Hepatocyte (in vitro differentiated cells): ENCODE data around the gene COCH. TPM values are rescaled to one million over a fixed set of nuclear protein-coding genes. Genes with fewer than 3 reads are reported as not detected.

Experiments used
- DNase-seq: peaks from one replicate; pipeline ENCODE4 v3.0.0-alpha.2; 2016; ENCODE audit warnings: low spot score
- H2AFZ ChIP-seq: fragments of 200-600 bp; sonication (generic); 2 replicates; pipeline ENCODE4 v1.6.0; 2016; ENCODE audit warnings: antibody characterized with exemption, mild to moderate bottlenecking
- H3K27ac ChIP-seq: fragments of 200-600 bp; sonication (generic); 2 replicates; pipeline ENCODE4 v1.5.1; 2016; ENCODE audit warnings: mild to moderate bottlenecking
- H3K27me3 ChIP-seq: fragments of 200-600 bp; sonication (generic); 2 replicates; pipeline ENCODE4 v1.6.1; 2016
- H3K36me3 ChIP-seq: fragments of 200-600 bp; sonication (generic); replicated peaks from 2 replicates; pipeline ENCODE4 v1.5.1; 2016; ENCODE audit warnings: low read depth; ENCODE audit not compliant: insufficient read depth
- H3K4me1 ChIP-seq: fragments of 200-600 bp; sonication (generic); 2 replicates; pipeline ENCODE4 v1.5.1; 2016; ENCODE audit warnings: mild to moderate bottlenecking, moderate library complexity; ENCODE audit not compliant: insufficient read depth
- H3K4me2 ChIP-seq: fragments of 200-600 bp; sonication (generic); 2 replicates; pipeline ENCODE4 v1.6.0; 2016
- H3K4me3 ChIP-seq: fragments of 200-600 bp; sonication (generic); 2 replicates; pipeline ENCODE4 v1.5.1; 2016; ENCODE audit warnings: mild to moderate bottlenecking
- H3K79me2 ChIP-seq: fragments of 200-600 bp; sonication (generic); 2 replicates; pipeline ENCODE4 v1.6.0; 2017; ENCODE audit warnings: mild to moderate bottlenecking
- H3K9me2 ChIP-seq: fragments of 200-600 bp; sonication (generic); replicated peaks from 2 replicates; pipeline ENCODE4 v1.6.0; 2017; ENCODE audit warnings: mild to moderate bottlenecking; ENCODE audit not compliant: insufficient read depth
- H3K9me3 ChIP-seq: fragments of 200-600 bp; sonication (generic); 2 replicates; pipeline ENCODE4 v1.5.1; 2016; ENCODE audit warnings: low read depth, mild to moderate bottlenecking
- H4K20me1 ChIP-seq: fragments of 200-600 bp; sonication (generic); 2 replicates; pipeline ENCODE4 v1.6.0; 2016; ENCODE audit warnings: mild to moderate bottlenecking; ENCODE audit not compliant: insufficient read depth, poor library complexity, severe bottlenecking
- EZH2 ChIP-seq: fragments of 200-600 bp; sonication (generic); IDR thresholded peaks from 2 replicates; pipeline ENCODE4 v1.6.1; 2016; ENCODE audit warnings: antibody characterized with exemption, mild to moderate bottlenecking, borderline replicate concordance
- EZH2phosphoT487 ChIP-seq: fragments of 200-600 bp; sonication (generic); IDR thresholded peaks from one replicate; pipeline ENCODE4 v1.6.1; 2018; ENCODE audit warnings: antibody characterized with exemption, mild to moderate bottlenecking, low read depth, moderate library complexity; ENCODE audit not compliant: unreplicated experiment, severe bottlenecking
- WGBS: methylation state at CpG from one replicate; pipeline ENCODE4 v1.1.6; 2016; ENCODE audit warnings: low lambda C conversion rate; ENCODE audit errors: missing lambda C conversion rate; 5-methylcytosine and 5-hydroxymethylcytosine counted together
- polyA plus RNA-seq: library from polyadenylated mRNA; unstranded; fragments of >200 nt; fragmentation: Nextera tagmentation; extraction: Ambion mirVana; gene quantifications from 2 replicates; pipeline ENCODE4 v1.2.1, GENCODE V29; 2016
- total RNA-seq: library from RNA; depleted of rRNA; stranded (reverse); fragments of >200 nt; gene quantifications from 2 replicates; pipeline ENCODE4 v1.2.3, GENCODE V29; 2014
- TF ChIP-seq, protein P1 (sequence below): fragments of 200-600 bp; sonication (generic); IDR thresholded peaks from 2 replicates; pipeline ENCODE4 v1.5.1; 2016; ENCODE audit warnings: antibody characterized with exemption, mild to moderate bottlenecking; ENCODE audit not compliant: poor library complexity

The COCH gene
- total and polyA plus RNA-seq, 2 experiments from 2014 or later: 2.0 to 3.3 TPM

DNA sequence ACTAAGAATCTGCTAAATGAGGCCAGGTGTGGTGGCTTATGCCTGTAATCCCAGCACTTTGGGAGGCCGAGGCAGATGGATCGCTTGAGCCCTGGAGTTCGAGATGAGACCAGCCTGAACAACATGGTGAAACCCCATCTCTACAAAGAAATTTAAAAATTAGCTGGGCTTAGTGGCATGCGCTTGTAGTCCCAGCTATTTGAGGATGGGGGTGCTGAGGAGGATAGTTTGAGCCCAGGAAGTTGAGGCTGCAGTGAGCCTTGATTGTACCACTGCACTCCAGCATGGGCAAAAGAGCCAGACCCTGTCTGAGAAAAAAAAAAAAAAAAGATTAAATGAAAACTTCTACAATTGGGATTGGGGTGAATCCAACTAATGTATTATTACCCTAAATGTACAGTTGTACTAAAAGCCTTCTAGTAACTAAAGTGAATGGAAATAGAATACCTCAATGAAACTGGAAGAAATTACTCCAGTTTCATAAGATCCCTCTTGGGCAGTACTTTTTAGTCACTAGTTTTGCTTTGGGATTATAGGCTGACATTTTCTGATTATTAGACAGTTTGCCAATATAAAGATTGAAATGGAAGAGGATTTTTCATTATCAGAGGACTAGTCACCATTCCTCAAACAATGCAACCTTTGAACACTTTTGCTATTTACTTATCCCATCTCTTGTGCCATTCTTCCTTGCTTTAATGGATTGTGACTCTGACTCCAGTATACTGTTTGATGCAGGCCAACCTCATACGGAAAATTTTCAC lies 14.3 kb downstream of the COCH start:
- H3K27ac ChIP-seq: no peak overlapping the region
- H4K20me1 ChIP-seq: no peaks in the 10 kb centered on the region
- DNase-seq: no peak
- no peak overlapping the region for H3K4me3 ChIP-seq
- no peak overlapping the region for H3K4me2 ChIP-seq
- H2AFZ ChIP-seq: no peak overlapping the region
- H3K9me3 ChIP-seq: no peaks in the 10 kb centered on the region
- H3K27me3 ChIP-seq: no peaks in the 10 kb centered on the region
- TF ChIP-seq EZH2phosphoT487 (no peak), EZH2 (no peak)
- TF ChIP-seq, protein P1, sequence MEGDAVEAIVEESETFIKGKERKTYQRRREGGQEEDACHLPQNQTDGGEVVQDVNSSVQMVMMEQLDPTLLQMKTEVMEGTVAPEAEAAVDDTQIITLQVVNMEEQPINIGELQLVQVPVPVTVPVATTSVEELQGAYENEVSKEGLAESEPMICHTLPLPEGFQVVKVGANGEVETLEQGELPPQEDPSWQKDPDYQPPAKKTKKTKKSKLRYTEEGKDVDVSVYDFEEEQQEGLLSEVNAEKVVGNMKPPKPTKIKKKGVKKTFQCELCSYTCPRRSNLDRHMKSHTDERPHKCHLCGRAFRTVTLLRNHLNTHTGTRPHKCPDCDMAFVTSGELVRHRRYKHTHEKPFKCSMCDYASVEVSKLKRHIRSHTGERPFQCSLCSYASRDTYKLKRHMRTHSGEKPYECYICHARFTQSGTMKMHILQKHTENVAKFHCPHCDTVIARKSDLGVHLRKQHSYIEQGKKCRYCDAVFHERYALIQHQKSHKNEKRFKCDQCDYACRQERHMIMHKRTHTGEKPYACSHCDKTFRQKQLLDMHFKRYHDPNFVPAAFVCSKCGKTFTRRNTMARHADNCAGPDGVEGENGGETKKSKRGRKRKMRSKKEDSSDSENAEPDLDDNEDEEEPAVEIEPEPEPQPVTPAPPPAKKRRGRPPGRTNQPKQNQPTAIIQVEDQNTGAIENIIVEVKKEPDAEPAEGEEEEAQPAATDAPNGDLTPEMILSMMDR: no peak
- H3K4me1 ChIP-seq: no peaks in the 10 kb centered on the region
- H3K36me3 ChIP-seq: no peaks in the 10 kb centered on the region
- H3K9me2 ChIP-seq: no peaks in the 10 kb centered on the region
- H3K79me2 ChIP-seq: no peaks in the 10 kb centered on the region
- WGBS: 87% methylated on average over 5 of the region's 5 CpGs

DNA sequence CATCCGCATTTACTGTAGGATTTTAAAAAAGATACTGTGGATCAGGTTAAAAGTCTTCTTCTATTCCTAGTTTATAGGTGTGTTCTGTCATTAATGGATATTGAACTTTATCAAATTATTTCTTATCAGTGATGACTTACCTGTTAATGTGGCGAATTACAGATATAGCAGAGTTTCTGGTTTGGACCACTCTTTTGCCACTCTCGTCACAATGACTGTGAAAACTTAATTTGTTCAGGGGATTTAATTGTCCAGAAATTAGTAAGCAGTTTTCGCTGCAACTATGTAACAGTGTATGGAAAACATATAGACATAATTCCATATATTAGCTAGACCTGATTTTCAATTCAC lies 14.9 kb downstream of the COCH start:
- no peak for TF ChIP-seq EZH2phosphoT487
- H3K4me1 ChIP-seq: no peaks in the 10 kb centered on the region
- no peak overlapping the region for H2AFZ ChIP-seq
- DNase-seq: no peak
- no peak overlapping the region for H3K4me2 ChIP-seq
- no peaks in the 10 kb centered on the region for H4K20me1 ChIP-seq
- no peak overlapping the region for H3K27ac ChIP-seq
- WGBS: 84% methylated on average over 4 of the region's 4 CpGs
- H3K36me3 ChIP-seq: no peaks in the 10 kb centered on the region
- no peaks in the 10 kb centered on the region for H3K27me3 ChIP-seq
- no peak overlapping the region for H3K4me3 ChIP-seq
- H3K9me2 ChIP-seq: no peaks in the 10 kb centered on the region
- H3K9me3 ChIP-seq: no peaks in the 10 kb centered on the region
- H3K79me2 ChIP-seq: no peaks in the 10 kb centered on the region

DNA sequence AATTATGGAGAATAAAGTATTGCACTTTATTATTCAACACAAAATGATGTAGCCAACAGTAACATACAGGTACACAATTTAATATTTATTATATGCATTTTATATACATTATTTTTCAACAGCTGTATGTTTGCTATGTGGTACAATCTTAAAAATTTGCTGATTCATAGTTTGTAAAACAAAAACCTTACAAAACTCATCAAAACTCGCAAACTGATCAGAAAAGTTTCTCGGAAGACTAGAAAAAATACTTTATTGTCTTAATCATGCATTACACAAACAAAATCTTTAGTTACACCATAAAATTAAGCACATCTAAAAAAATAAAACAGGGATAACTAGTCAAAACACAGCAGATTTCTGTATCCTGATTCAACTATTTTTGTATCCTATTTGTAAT lies 19.5 kb downstream of the COCH start:
- TF ChIP-seq EZH2: no peak
- TF ChIP-seq, protein P1: no peak
- no peak for TF ChIP-seq EZH2phosphoT487
- Histone ChIP-seq H3K4me3 (no peak overlapping the region), H4K20me1 (no peaks in the 10 kb centered on the region), H3K36me3 (no peaks in the 10 kb centered on the region), H3K79me2 (no peaks in the 10 kb centered on the region), H3K27me3 (no peaks in the 10 kb centered on the region), H3K9me3 (no peaks in the 10 kb centered on the region), H3K9me2 (no peaks in the 10 kb centered on the region), H3K27ac (no peak overlapping the region), H3K4me2 (no peak overlapping the region), H2AFZ (no peak overlapping the region), H3K4me1 (no peaks in the 10 kb centered on the region)
- no peak for DNase-seq
- WGBS: 93% methylated on average over 2 of the region's 2 CpGs

DNA sequence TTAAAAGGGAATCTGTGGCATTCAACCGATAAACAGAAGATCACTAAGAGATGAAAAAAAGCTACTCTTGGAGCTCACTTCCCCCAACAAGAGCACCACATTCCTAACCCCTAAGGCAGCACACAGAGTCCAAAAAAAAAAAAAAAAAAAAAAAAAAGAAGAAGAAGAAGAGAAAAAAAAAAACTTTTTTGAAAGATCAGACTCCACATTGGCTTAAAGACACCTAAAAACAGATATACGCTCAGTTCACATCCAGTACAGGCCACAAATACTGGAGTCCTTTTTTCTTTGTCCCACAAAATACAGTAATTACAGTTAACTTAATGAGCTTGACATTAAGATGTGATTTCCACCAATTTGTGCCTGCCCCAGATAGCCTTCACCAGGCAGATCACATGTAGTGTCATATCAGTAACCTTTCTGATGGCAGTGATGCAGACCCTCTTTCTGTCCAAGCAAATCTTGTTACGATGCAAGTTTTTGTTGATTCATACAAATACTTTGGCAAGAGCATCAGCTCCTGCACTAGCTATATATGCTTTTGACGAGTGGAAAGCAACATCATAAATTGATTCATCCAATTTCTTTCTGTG lies 20.7 kb downstream of the COCH start:
- no peak for DNase-seq
- WGBS: 89% methylated on average over 4 of the region's 4 CpGs
- TF ChIP-seq, protein P1: no peak
- TF ChIP-seq EZH2phosphoT487: no peak

More for the DNA sequence above, 20.7 kb downstream of the COCH start:
- H3K27me3 ChIP-seq: no peaks in the 10 kb centered on the region
- no peak overlapping the region for H3K4me2 ChIP-seq
- no peak overlapping the region for H3K27ac ChIP-seq
- no peaks in the 10 kb centered on the region for H3K79me2 ChIP-seq
- no peak overlapping the region for H2AFZ ChIP-seq
- H3K36me3 ChIP-seq: no peaks in the 10 kb centered on the region
- no peaks in the 10 kb centered on the region for H3K9me3 ChIP-seq
- H3K9me2 ChIP-seq: no peaks in the 10 kb centered on the region
- H3K4me3 ChIP-seq: no peak overlapping the region
- no peaks in the 10 kb centered on the region for H3K4me1 ChIP-seq
- H4K20me1 ChIP-seq: no peaks in the 10 kb centered on the region
